HG02798 (cell line): ENCODE measurements around the gene WWTR1.

Experiments
- ATAC-seq: cut with Tn5 transposase; IDR thresholded peaks from one replicate; pipeline ENCODE4 v1.9.1; 2021; ENCODE audit warnings: mild to moderate bottlenecking; ENCODE audit not compliant: unreplicated experiment, poor library complexity

The WWTR1 gene

DNA sequence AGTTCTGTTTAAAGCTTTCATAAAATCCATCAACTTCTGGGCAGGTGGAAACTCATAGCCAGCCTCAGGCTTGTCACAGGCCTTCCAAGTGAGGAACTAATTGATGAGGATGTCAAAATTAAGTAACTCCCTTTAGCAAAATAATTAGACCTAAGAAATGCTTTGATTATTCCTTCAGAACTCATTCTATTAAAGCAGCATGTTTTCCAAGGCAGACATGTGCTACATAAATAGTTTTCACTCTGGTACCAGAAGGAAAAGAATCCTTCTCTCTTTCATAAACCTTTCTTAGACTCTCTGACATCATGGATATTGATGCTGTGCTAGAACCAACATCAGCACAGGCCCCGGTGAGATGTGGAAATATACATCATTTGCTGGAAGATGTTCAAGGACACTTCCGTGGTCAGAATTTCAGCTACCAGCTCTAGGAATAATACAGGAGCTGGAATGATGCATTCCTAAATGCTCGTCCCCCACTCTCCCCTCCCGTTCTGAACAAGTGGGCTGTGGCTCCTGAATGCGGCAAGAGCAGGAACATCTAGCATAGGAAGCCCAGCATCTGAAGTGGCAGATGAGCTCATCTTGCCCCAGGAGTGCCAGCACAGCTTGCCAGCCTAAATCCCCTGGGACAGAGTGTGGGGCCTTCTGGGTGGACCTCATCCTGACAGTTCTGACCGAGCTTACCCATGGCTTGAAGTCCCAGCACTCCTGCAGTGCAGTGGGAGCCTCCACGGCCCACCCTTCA, 82.4 kb downstream of the WWTR1 start:
- no peak for ATAC-seq

DNA sequence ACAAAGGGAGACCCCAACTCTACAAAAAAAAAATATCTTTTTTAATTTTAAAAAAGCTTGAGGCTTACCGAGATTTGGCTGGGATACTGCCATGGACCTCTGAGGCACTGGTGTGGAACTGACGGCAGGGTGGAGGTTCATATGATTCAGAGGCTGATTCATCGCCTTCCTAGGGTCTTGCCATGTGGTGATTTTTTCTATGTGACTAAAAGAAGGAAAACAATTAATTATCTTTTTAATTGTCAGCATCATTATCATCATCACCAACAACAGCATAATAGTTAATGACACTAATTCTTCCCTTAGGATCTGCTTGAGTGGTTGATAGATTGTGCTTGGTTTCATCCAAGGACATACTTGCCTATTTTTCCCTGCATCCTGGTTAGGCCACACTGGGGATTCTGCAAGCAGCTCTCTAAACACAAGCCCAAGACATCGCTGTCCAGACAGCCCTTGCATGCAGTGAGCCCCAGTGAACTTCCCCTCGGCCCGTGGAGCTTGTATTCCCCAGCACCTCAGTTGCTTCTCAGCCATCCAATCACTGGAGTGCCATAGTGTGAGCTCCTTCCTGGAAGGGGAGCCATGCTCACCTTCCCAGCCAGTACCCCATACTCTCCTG, 84.9 kb downstream of the WWTR1 start:
- ATAC-seq = no peak

DNA sequence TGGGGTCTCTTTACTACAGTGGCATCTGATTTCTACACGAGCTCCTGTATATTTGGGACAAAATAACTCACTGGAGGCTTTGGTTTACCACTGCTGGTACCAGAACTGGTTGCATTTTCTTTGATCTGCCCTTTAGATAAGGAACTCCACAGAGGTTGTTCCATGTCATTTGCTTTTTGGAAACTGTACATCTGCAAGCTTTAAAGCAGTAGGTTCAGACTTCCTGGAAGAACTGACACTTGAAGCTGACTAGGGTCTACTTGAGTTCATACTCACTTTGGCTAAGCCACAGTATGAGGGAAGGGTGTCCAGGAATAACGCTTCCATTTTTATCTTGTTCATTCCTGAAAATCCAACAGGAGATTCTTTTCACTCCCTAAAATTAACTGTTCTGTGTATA, 86.4 kb downstream of the WWTR1 start:
- ATAC-seq = no peak

DNA sequence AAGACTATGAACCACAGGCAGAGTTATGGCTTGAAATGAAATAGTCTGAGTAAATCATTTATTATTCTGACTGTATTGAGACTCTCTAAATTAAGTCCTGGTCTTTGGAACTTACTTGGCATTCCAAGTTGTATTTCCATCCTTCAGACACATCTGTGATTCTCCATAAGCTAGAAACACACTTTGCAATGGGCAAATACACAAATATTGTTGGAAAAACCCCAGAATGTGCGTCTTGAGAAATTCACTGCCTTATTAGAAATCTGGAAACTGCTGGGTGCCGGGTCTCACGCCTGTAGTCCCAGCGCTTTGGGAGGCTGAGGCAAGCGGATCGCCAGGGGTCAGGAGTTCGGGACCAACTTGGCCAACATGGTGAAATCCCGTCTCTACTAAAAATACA, 87.8 kb downstream of the WWTR1 start:
- ATAC-seq = no peak

DNA sequence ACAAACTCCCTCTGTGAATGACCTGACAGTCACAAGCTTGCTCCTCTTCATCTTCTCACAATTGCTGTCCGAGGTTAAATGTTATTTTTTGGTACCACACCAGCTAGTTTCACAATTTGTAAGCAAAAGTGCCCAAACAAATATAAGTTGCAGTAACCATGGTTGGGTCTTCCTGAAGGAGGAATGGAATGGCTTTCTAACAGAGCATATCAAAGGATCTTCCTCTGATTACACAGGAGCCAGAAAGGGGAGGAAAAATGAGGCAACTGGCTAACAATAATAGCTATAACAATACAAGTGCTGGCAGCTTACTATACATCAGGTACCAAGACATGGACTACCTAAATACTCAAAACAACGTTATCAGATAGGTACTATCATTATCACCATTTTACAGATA, 90.4 kb downstream of the WWTR1 start:
- no peak for ATAC-seq

- no peak for ATAC-seq
Measured at GRCh38 chr3:149566292-149566975, 91.4 kb downstream of the WWTR1 start.

- no peak for ATAC-seq
Measured at GRCh38 chr3:149564079-149564478, 93.7 kb downstream of the WWTR1 start.

- no peak for ATAC-seq
Measured at GRCh38 chr3:149563114-149563513, 94.7 kb downstream of the WWTR1 start.

- ATAC-seq = no peak
Measured at GRCh38 chr3:149560617-149561016, 97.2 kb downstream of the WWTR1 start.

- ATAC-seq = no peak
Measured at GRCh38 chr3:149560001-149560400, 97.8 kb downstream of the WWTR1 start.

DNA sequence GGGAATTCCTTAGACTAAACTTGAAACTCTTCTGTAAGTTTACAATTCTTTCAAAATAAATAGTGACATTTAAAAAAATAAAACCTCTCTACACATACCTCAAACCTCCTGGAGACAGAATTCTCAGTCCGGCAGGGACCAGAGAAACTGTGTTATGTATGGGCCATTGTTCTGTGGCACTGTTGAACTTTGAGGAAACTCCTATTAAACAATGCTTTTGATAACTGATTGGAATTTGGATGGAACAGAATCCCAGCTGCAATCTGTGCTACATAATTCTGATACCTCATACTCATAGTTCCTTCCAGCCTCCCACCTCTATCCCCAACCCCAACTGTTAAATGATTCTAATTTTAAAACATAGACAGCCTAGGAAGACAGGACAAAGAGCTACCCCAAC, 98.3 kb downstream of the WWTR1 start:
- ATAC-seq = no peak

DNA sequence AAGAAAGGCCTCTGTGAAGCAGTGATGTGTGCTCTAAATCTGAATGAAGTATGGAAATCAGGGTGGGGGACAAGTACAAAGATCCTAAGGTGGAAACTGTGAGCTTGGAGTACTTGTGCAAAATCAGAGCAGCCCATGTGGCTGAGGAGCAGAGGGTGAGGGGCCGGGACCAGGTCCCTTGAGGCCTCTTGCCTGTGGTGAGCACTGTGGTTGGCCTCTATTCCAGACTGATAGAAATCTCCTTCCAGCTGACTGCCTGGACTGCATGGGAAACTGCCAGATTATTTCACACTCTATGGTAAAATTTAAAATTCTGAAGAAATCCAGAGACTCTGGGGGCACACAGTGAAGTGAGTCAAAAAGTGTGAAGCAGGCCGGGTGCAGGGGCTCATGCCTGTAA, 101.9 kb downstream of the WWTR1 start:
- no peak for ATAC-seq

- no peak for ATAC-seq
Measured at GRCh38 chr3:149554826-149555225, 103.0 kb downstream of the WWTR1 start.

DNA sequence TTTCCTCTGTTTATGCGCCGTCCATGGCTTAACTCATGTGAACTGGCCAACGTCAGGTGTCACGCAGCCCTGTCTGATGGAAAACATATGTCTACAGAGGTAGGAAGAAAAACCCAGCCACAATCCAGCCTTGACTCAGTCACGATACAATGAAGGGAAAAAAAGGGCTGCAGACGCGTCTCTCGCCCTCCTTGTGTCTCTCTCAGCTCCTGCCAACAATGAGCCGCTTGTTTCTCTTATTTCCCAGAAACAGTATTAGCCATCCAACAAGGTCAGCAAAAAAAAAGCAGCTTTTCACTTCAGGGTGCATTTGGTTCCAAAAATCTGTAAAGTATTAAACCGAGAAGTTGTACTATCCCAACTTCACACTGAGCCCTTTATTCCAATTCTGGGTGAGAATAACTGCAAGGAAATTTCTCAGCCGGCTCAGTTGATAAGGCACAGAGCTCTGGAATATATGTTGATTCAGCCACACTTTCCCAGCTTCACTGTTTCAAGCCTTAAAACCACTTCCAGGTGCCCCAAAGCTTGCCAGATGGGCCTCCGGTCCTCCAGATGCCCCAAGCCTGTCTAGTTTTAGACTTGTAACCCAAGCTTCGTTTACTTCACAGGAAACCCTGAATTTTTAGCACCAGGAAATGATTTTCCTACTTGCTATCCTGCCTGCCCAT, 103.9 kb downstream of the WWTR1 start:
- no peak for ATAC-seq

DNA sequence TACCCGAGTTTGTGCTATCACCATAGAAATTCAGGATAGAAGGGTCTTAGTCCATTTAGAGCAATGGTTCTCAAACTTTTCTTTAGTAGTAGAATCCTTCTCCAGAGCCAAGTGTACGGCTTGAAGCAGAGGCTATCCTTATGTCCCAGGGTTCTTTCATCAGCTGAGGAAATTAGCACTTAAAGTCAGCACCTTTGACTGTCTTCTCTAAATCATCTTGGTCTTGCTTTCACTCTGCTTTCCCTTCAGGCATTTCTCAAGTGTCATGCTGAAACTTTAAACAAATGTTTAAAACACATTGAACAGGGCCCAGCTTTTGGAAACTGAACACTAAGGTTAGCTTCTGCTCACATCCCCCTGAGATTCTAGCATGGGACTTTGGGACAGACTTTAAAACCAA, 105.1 kb downstream of the WWTR1 start:
- ATAC-seq = no peak

GRCh38 chr3:149551500-149551899, 106.3 kb downstream of the WWTR1 start:
- no peak for ATAC-seq

GRCh38 chr3:149548669-149549065, 109.2 kb downstream of the WWTR1 start:
- no peak for ATAC-seq

- ATAC-seq = no peak
Measured at GRCh38 chr3:149547954-149548668, 109.7 kb downstream of the WWTR1 start.

DNA sequence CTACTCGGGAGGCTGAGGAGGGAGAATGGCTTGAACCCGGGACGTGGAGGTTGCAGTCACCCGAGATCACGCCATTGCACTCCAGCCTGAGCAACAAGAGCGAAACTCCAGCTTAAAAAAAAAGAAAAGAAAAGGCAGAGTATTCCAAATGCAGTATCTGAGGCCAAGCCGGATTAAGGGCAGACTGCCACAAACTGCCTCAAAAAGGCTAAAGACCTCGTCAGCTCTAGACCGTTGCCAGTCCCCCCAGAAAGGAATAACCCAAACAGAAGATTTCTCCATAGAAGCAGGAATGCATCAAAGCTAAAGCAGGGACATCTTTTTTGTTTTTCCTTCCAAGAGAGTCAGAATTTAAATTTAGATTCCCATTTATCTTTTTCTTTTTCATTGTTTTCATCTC, 110.4 kb downstream of the WWTR1 start:
- no peak for ATAC-seq

GRCh38 chr3:149545049-149545448, 112.8 kb downstream of the WWTR1 start:
- no peak for ATAC-seq
